CD4-positive, alpha-beta T cell treated with Interleukin-17A for 1 hour (primary cell): ENCODE results near the gene SLC7A14.

ENCODE experiments used
- DNase-seq: peaks from one replicate; pipeline ENCODE4 v3.0.0-alpha.2; 2020

The SLC7A14 gene

DNA sequence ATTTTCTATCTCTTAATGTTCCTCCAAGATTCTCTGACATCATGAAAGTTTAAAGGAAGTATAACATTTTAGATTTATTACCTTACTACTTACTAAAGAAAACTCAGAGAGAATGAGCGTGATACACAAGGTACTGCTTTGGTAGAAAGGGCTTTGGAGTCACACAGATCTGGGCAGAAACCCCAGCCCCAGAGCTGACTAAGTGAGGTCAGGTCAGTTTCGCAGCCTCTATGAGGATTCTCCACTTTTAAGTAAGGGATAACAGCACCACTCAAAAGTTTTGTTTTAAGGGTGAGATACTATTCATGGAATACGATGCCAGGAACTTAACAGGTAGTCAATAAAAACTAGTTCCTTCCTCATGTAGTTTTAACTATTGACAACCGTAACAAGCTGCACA is 91.1 kb downstream of the SLC7A14 start:
- no peak for DNase-seq

DNA sequence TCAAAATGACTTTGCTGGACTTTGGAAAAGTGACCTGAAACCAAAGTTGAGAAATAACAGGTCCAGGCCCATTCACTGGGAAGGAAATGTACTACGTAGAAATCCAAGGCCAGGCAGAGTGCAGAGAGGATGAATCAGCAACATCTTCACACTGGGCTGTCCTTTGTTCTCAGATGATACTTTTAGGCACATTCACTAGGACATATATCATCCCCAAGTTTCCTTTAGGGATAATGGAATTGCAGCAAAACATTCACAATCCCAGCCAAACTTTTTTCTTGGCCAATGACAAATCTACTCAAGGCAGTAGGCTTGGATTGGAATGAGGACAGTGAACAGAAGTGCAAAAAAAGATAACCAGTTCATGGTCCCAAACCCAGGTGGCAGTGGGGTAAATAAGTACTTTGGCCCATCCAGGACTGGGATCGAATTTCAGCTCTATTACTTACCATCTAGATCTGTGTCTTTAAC is 92.1 kb downstream of the SLC7A14 start:
- no peak for DNase-seq

DNA sequence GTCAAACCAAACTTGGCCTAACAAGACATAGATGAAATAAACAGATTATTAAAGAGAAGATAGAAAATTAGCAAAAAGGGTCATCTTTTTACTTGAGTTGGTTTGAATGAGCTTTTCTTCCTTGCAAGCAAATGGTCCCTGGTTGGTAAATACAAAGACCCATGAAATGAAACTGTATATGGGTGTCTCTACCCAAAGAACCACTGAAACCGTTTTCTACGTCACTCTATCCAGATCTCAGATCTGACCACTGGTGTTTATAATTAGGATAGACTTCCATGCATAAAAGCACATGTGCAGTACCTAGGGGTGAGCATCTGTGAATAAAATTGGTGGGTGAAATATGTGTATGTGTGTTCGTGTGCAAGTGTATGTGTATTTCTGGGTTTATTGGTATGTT is 94.0 kb downstream of the SLC7A14 start:
- DNase-seq, result no peak

DNA sequence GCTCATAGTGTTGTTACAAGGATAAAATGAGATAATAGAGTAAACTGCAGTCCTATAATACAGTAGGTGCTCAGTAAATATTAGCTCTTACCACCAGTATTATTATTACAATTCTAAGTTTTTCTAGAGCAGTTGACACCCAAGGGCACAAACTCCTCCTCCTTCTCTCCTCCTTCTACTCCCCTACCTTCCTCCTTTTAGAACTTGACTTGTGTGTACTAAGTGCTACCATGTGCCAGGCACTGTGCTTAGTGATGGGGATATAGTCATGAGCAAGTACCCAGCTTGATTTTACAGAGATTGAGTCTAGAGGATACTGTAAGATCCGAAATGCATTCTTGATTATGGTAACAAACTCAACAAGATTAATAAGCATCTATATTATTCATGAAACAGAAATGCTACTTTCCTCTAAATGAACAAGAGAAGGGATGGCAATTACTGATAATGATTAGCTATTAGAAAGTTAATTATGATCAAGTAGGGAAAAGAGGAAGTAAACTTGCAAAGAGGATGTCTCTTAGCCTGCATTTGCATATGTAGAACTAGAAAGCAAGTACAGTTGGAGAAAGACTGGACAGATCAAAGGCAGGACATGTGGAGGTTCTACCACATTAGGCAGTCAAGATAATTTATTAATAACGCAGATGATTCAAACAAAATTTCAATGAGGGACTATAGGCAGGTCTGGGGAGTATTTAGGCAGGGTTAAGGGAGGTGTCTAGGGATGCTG is 94.9 kb downstream of the SLC7A14 start:
- DNase-seq, result no peak

DNA sequence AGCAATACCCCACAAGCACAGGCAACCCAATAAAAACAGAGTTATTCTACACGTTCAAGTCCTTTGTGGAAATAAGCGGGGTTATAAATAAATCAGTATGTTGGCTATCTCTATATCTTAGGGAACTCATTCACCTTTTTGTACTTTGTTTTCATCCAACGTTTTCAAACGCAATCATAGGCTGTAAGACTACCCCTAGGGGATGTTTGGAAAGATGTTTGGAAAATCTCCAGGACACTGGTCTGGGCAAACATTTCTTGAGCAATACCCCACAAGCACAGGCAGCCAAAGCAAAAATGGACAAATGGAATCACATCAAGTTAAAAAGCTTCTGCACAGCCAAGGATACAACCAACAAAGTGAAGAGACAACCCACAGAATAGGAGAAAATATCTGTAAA is 97.1 kb downstream of the SLC7A14 start:
- no peak for DNase-seq

DNA sequence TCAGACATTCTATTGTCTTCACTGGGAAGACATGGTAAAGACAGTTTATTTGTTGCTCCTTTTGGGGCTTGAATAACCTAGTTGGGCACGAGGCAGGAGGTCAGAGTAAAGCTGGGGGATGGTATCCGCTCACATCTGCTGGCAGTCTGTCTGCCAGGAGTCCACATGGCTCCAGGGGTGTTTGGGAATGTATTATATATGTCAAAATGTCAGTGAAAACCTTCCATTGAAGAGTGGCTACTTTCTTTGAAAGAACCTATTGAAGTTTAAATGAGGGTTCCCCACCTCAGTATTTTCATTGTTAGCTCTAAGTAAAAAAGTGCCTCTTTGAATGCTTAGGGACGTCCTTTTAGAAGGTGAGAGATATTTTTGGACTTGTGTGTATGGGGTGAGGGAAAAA is 98.8 kb downstream of the SLC7A14 start:
- no peak for DNase-seq

DNA sequence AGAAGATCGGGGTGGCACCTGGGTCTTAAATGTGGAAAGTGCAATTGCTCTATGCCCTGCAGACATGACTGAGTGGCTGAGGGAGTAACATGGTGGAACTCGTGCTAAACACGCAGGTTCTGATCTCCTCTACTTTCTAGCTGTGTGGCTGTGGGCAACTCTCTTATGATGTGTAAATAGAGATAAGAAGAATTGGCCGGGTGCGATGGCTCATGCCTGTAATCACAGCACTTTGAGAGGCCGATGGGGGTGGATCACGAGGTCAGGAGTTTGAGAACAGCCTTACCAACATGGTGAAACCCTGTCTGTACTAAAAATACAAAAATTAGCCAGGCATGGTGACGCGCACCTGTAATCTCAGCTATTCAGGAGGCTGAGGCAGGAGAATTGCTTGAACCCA is 99.5 kb downstream of the SLC7A14 start:
- no peak for DNase-seq

DNA sequence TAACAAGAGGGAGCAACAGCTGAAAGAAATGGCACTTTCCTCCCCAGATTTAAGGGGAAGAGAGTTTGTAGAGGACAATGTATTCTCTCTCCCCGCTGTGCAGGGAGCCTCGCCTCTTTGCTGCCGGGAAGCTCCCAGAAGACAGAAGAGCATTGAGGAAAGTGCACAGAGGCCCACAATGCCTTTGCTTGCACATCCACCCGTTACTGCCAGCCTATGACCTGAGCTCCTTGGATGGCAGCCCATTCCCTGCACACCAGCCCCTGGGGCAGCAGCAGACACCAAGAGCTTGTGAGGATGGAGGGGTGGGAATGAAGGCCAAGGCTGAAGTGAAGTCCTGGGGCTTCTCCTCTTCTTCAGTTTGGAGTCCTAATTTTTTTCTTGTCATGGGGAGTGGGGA is 100.2 kb downstream of the SLC7A14 start:
- no peak for DNase-seq

DNA sequence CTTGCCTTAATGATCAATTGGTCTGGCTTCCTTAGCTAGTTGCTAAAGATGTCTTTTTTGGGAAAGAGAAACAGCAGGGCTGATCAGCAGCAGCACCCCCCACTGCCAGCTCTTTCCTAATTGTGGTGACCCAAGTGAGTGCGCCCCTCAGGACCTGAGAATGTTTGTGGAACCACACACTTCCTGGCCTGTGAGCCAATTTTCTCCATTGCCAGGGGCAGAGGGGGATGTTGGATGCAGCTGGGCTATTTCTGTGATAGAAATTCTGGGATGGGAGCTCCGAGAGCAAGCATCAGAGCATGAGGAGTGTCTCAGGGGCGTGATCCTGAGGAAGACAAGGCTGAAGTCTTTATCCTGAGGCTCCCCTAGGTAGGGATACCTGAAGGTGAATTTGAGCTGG is 100.6 kb downstream of the SLC7A14 start:
- DNase-seq, result no peak

DNA sequence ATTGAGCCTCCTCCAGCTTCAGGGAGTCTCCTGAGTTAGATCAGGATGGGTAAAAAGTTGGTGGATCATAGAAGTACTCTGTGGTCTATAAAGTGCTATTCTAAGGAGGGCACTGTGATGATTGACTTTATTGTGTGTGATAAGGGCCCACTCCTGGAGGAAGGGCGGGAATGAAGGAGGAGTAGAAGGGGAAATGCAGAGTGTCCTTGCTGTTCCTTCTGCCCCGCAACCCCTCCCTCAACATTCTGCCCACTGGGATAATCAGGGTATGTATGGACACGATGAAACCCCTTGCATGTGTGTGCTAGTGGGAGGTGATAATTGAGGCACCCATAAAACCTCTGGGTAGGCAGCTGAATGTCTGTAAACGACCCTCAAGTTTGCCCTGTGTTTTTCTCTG is 101.0 kb downstream of the SLC7A14 start:
- no peak for DNase-seq

DNA sequence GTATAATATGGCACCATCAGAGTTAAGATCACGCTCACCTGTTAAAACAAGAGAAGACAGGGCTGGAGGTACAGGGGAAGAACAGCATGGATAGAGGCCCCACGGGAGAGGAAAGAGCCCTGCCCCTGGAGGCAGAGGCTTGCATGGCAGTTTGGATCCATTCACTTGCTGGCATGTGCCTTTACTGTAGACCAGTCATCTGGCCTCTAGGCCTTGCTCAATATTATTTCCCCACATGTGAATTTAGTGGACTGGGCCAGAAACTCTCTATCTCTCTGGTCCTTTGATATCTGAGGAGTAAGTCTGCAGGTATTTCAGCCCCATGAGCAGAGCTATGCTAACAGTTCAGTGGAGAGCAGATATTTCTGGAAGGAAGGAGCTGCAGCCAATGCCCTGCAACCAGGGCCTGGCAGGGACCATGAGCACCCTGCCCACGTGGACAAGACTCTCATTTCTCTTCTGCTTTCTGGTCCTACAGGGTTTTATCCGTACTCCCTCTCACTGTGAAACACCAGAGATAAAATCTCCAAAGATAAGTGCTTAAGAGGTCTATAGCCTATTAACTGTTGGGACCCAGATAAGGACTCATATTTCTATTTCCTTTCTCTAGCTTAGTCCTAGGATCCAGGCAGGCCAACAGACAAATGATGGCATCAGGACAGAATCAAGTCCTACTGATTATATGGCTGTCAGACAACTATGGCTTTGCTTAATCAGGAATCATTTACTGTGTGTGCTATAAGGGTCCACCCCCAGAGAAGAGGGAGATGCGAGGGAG is 102.2 kb downstream of the SLC7A14 start:
- DNase-seq, result no peak

DNA sequence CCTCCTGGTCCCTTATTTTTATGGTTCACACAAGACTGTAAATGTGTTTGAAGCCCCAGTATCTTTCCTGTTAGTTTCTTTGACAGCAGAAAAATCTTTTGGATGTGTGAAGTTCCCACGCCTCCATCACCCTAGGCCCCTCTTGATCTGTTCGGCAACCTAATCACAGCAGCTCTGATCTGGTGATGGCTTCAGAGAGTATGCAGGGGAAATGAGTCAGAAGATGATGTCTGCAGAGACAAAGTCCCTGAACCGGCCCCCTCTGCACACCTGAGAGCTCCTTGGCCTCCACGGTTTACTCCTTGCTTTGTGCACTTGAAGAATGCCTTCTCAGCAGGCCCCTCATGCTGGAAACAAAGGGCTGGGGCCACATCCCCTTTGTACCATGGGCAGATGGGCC is 103.7 kb downstream of the SLC7A14 start:
- no peak for DNase-seq

DNA sequence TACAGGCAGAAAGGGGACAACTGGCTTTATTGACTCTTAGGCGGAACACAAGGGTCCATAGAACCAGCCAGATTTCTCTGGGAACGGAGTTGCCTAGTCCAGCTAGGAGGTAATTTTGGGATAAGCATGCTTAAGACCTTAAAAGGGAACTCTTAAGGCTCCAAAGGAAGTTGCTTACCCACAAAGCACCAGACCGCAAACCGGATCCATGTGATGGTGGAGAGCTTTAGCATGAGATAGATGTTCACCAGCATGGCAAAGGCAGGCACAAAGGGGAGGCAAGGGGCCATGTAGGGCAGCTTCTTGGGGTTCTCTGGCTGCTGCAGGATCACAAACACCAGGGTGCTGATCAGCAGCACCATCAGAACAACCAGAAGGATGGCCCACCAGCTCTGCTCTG is 105.8 kb downstream of the SLC7A14 start:
- DNase-seq, result no peak

DNA sequence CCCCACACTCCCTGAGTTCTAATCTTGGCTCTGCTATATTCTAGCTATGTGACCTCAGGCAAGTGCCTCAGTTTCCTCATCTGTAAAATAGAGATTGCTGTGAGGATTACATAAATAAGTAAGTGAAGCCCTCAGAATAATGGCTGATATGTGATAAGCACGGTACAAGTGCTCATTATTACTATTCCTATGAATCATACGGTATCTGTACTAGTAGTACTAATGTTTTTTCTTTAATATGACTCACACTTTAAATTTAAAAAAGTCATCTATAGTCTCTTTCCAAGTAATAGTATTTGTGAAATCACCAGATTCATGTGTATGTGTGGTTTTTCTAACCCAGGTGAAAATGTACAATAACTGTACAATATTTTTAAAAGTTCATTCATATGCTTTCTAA is 108.5 kb downstream of the SLC7A14 start:
- no peak for DNase-seq

DNA sequence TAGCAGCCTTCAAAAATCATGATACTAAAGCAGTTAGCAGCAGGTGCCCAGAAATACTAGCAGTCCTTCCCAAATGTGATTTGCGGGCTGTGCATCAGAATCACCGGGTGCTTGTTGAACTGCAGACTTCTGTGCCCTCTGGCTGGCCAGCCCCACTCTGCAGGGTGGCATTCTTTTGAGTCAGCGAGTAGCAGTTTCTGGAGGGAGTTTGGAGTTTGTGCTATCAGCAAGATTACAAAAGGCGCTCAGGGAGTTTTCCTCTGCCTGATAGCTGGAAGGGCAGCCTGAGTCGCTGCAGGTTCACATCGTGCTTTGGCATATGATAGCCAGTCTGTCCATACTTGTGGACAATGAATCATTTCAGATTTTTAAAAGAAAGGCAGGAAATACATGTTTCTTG is 109.6 kb downstream of the SLC7A14 start:
- DNase-seq, result no peak

DNA sequence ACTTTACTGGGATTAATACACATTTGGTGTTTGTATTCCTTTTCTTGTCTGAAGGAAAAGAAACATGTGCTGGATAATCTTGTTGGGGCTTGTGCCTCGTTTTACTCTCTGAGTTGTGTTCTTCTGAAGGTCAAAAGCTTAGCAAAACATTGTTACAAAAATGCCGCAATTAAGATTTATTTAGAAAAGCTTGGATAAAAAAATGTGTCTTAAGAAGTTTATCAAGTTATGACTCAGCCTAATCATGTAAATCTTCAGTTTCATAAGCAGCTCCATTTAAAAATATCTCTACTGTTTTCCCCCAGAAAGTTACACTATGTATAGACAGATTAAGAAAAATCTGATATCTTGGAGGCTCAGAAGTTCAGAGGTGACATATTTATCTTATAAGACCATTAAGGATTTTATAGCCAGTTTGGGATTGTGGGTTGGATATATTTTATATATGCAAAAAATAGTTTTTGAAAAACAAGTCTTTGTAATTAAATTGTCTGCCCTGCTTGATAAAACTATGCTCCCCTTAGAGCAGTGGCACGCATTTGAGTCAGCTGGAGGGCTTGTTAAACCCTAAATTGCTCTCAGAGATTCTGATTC is 110.7 kb downstream of the SLC7A14 start:
- DNase-seq, result no peak

DNA sequence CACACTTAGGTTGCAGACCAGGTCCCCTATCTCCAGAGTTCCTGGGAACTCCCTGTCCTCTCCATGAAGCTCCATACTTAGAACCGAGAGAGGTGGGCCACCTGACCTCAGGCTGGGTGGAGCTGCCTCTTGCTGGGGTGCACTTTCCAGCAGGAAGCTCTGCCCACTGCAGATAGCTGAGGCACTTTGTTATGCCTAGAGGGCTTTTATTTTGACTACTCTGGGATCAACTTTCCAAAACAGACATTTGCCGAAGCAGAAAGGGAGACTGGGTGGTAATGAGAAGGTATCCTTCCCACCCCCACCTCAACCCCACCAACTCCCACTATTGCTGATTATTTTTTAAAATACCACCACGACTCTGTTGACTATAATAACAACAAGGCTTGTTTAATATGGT is 112.5 kb downstream of the SLC7A14 start:
- DNase-seq, result no peak

DNA sequence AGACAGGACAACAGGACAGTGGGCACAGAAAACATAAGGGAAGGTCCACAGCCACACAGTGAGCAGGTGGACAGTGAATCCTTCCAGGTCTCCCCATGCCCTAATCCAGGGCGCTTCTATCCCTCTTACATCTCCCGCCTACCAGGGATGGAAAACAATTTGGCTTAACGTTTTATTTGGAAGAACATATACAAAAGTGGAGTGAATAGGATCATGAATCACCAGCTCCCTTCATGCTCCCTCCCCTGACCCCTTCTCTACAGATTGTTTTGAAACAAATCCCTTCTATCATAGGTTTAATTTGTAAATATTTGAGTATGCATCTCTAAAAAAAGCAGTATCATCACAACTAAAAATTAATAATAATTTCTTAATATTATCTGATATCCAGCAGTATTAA is 114.7 kb downstream of the SLC7A14 start:
- DNase-seq, result no peak

DNA sequence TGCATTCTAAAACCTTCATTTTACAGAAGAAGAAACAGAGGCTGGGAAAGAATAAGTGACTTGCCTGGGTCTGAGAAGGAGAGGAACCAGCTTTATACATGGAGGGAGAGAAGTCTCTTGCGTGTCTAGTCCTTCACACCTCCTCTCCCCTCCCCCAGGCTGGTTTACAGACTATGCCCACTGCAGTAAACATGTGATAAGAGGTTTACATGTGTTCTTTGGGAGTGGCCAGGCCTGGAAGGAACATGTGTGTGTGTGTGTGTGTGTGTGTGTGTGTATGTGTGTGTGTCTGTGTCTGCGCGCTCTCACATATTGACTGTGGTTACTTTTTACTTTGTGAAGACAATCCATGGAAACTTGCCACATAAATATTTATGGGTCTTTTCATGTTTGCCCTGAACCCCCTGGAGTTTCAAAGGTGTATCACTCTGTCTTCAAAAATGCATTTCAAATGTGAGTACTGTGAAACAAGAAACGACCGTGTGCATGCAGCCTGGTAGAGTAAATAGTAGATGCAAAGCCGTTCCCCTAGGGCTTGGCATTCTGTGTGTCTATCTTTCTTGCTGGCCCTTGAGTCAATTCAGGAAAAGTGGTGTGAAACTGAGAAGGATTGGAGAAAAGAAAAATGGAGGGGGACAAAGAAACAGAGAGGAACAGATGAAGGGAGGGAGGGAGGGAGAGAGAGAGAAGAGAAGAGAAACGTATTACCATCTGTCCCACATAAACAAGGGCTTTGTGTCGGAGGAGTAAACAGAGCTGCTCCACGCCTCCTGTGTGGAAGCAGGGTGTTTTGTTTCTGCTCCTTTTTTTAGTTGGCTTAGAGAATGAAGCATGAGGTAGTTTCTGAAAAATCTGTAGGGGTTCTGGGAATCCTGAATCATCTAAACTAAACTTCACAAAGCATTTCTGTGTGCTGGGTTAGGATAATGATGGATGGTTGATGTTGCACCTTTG is 115.5 kb downstream of the SLC7A14 start:
- no peak for DNase-seq

DNA sequence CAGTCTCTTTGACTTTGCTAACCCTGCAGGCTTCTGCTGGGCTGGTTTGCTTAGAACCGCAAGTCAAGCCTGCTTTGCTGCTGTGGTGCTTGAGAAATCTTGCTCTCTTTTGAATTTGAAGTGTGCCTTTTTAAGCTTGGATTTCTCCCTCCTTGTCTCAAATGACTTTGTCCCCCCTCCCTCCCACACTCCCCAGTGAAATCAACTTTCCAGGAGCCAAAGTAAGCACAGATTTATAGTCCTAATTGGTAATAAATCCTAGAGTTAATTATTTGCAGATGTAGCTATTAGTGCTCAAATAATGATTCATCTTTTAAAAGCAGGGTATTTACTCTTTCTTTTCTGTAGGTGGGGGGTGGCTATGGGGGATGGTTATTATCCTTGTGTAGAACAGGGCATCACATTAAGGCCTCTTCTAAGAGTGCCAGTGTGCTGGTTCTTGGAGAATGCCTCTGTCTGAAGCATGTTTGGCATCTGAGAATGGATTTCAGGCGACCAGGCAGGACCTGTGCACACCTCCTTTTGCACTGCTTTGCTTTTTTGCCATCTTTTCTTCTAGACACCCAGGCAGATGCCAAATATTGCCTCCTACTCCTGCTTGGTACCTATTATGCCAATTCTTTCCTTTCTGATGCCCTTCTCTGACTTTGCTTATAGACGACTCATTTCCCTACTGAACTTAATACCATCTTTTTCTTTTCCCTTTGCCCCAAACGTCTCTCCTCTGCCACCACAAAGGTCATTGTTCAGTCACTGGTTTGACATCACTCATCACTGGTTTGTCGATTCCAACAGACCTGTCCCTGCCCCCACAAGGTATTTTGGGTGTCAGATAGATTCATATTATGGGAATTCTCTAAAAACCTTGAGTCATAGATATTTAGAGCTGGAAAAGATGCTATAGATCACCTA is 116.5 kb downstream of the SLC7A14 start:
- DNase-seq, result no peak

DNA sequence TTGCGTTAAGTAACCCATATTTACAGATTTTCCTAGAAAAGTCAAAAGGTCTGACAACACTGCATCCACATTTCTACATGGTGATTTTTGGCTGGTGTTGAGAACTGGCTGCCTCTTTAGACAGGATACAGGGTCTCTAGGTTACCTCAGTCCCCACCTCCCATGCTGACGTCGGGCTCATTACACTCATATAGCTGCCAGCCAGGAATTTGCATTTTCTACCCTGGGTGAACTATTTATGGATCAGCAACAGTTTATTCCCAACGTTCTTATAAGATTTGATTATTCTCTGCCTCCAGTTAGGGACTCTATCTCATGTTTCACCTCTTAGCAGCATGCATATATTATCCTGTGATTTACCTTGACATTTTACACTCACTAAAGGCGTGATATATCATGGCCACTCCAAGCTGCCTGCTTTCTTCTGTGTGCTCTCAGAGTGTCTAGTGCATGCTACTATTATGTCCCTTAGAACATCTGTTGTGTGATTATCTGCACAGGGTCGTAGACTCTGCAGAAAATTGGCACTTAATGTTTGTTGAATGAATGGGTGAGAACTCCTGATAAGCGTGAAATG is 118.2 kb downstream of the SLC7A14 start:
- no peak for DNase-seq

DNA sequence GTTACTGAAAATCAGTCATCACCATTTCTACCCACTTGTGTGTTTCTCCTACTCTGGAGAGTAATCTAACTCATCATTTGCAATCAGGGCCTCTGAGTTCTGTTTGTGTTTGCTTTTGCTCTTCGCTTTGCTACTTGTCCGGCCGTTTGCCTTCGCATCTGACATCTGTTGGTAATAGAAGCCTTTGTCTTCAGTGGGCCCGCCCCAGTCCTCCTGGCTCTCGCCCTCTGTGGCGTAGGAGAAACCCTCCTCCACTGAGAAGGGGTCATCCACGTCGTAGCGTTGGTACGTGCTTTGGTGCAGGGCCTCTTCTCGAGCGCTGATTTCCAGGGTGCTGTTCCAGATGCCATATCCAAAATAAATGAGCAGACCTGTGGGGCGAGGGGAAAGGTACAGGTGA is 118.9 kb downstream of the SLC7A14 start:
- DNase-seq, result no peak
